ENCODE measurements around the gene SIK2.

Gene SIK2

GRCh38 chr11:111601979-111602864 lies at the start of gene SIK2:
SIK2 (plus strand) TSS chr11:111602449; CDS start chr11:111602564, 115 bp downstream.
- DNase-seq, result peak; percentile 93

DNA sequence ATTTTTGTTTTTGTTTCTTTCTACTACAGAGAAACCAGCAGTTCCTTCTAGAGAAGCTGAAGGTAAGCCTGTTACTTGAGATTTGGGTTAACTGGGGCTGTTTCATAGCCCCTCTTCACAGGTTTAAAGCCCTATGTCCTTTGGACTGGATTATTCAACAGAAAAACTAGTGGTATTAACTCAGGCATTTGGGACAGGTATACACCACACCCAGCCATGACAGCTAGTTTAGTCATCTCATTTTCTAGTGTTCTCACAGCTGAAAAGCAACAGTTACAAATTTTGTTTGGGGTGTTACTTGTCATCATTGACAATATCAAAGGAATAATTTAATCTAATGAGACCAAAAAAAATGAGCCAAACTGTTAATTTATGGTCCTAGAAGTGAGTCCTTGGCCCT lies 47.7 kb upstream of the SIK2 start:
- DNase-seq, result no peak

GRCh38 chr11:111555255-111555654 lies 47.0 kb upstream of the SIK2 start:
- no peak for DNase-seq

GRCh38 chr11:111557425-111558111 lies 44.7 kb upstream of the SIK2 start:
- no peak for DNase-seq

DNA sequence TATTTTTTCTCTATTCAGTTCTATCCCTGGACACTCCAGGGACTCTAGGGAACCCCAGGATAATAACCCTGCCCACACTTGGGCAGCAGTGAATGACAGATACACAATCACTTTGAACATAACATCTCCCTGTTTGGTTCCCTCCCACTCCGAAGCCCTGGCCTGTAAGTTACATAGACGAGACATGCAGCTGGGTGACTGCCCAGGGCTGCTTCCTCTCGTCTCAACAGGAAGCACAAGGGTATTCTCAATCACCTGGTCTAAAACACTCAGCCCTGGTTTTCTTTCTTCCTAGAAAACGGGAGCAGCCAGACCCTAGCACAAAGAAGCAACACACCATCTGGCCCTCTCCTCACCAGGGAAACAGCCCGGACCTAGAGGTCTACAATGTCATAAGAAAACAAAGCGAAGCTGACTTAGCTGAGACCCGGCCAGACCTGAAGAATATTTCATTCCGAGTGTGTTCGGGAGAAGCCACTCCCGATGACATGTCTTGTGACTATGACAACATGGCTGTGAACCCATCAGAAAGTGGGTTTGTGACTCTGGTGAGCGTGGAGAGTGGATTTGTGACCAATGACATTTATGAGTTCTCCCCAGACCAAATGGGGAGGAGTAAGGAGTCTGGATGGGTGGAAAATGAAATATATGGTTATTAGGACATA lies 42.3 kb upstream of the SIK2 start:
- no peak for DNase-seq

- no peak for DNase-seq
Measured at GRCh38 chr11:111560800-111561199, 41.4 kb upstream of the SIK2 start.

- no peak for DNase-seq
Measured at GRCh38 chr11:111561306-111561705, 40.9 kb upstream of the SIK2 start.

DNA sequence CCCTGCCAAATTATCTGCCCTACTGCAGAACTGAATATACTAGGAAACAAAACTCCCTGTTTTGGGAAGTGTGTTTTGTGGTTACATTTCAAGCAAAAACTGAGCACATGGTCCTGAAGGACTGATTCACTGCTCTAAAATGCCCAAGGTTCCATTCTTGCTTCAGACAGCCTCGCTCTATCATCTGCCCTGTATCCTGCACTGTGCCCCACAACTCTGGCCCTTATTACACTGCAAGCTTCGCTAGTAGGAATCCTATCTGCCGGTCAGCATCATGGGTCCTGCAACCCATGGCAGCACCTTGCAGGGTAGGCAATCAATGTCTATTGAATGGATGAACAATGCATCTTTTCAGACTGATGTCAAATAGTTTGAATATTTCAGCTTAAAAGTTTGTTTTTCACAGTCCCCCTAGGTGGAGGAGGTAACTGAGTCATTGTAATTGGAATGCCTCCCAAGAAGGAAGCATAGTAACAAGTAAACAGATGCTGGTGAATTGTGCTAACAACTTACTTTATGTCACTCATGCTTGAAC lies 40.4 kb upstream of the SIK2 start:
- DNase-seq, result no peak

DNA sequence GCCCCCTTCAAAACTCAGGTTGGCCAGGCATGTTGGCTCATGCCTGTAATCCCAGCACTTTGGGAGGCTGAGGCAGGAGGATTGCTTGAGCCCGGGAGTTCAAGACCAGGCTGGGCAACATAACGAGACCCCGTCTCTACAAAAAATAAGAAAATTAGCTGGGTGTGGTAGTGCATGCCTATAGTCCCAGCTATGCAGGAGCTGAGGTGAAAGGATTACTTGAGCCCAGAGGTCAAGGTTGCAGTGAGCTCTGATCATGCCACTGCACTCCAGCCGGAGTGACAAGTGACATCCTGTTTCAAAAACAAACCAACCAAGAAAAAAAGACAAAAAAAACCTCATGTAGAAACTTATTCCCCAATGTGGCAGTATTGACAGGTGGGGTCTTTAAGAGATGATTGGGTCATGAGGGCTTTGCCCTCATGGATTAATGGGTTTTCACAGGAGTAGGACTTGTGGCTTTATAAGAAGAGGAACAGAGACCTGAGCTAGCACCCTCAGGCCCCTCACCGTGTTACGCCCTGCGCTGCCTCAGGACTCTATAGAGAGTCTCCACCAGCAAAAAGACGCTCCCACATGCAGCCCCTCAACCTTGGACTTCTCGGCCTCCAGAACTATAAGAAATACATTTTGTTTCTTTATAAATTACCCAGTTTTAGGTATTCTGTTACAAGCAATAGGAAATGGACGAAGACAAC lies 39.4 kb upstream of the SIK2 start:
- no peak for DNase-seq

DNA sequence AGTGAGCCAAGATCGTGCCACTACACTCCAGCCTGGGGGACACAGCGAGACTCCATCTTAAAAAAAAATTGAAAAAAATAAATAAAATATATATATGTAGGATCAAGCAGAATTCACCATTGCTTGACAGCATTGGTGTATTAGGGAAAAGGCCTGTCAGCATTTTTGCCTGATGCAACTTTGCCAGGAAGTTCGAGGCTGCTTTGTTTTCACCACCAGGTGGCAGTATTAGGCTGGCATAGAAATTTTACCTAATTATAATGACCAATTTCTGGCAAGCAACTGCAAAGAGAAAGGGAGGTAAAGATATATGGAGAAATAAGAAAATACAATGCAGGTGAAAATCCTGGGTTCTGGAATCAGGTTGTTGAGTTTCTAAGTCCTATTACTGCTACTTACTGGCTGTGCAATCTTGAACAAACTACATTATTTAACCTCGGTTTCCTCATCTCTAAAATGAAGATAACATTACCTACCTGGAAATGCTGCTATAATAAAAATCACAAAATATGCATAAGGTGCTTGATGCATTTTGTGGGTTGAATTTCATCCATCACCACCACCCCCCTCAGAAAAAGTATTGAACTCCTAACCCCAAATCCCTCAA lies 37.0 kb upstream of the SIK2 start:
- peak; percentile 73 for DNase-seq

DNA sequence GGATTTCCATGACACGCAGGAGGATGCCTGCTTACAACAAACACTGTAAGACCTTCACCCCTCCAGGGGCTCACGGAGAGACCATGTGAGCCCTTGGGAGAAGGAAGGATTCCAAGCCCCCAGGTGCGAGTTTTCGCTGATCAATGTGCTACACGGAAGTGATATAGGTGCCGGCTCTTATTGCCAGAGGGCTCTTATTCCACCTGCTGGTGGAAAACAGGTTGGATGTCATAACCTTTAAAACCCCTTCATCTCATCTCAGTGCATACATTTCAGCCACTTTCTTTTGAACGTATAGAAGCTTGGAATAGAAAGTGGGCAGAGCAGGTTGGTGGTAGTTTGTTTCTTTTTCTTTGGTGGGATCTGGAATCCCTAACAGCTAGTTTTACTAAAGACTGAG lies 35.9 kb upstream of the SIK2 start:
- no peak for DNase-seq

GRCh38 chr11:111569476-111569875 lies 32.8 kb upstream of the SIK2 start:
- no peak for DNase-seq

DNA sequence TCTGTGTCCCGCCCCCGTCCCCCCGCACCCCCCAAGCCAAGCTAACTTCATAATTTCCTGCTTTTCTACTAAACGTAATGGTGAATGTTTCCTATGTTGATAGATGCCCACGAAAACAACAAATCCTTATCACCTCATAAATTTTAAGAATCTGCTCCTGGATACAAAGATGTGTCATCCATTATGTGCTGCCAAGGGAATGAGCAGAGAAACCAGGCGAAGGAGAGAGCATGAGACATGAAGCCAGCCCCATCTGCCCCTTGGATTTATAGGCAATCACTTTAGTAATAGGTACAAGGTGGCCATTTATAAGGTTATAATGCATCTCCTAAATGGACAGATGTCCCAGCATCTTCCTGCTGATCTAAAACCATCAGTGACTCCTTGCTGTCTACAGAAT lies 31.5 kb upstream of the SIK2 start:
- no peak for DNase-seq

- DNase-seq, result no peak
Measured at GRCh38 chr11:111571829-111572501, 30.3 kb upstream of the SIK2 start.

- DNase-seq, result no peak
Measured at GRCh38 chr11:111572581-111572980, 29.7 kb upstream of the SIK2 start.

DNA sequence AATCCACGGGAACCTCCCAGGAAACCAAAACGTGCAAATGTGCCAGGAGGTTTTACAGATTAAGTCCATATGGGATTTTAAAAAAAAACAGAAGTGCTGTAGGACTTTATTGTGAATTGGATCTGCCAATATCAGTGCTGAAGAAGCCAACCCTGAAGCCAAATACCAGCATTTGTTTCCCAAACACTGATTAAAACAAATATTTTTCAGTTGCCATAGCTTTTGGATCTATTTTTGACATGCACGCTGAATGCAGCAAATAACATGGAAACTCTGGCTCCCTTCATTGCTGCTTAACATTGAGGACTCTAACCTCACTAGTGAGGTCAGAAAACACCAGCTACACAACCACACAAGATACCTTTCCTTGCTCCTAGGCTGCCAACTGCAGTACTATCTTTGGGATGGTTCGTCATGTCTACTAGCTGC lies 28.4 kb upstream of the SIK2 start:
- no peak for DNase-seq

GRCh38 chr11:111574373-111575225 lies 27.6 kb upstream of the SIK2 start:
- DNase-seq, result no peak

- DNase-seq, result no peak
Measured at GRCh38 chr11:111575740-111576139, 26.5 kb upstream of the SIK2 start.

- DNase-seq, result no peak
Measured at GRCh38 chr11:111577821-111578220, 24.4 kb upstream of the SIK2 start.

DNA sequence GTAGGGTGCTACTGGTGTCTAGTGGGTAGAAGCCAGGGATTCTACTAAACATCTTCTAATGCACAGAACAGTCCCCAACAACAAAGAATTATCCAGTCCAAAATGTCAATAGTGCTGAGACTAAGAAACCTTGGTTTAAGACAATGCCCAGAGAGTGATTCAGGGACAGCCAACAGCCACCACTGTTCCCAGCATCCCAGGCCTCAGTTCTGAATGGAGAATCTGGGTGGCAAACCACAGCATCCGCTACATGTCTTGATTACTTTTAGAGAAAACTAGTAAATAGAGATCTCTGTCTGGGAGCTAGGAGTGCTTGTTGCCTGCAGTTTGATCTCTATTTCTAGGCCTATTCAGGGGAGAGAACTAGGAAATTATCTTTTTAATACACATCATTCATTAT lies 20.9 kb upstream of the SIK2 start:
- no peak for DNase-seq

- no peak for DNase-seq
Measured at GRCh38 chr11:111582163-111582562, 20.1 kb upstream of the SIK2 start.

Measured in activated CD4-positive, alpha-beta T cell treated with anti-CD3 and anti-CD28 coated beads for 48 hours (primary cell).